Body of pancreas (tissue), 4 donors: ENCODE measurements around the gene NPHP1. TPM values are rescaled to one million over a fixed set of nuclear protein-coding genes. Genes with fewer than 3 reads are reported as not detected.
"Not testable (repeated sequence)": the region's sequence is repeated elsewhere in the genome, so short reads cannot be mapped to it uniquely, and the experiment has no call there.

Experiments
- ATAC-seq: fragments of 150-250 bp; one replicate; pipeline ENCODE4 v1.9.1; 2016
- DNase-seq, 4 donors: peaks; one replicate each; pipeline ENCODE4 v3.0.0-alpha.2; 2019
- H3K27ac ChIP-seq, 4 donors: fragments of 200-600 bp; sonication (generic); 1 replicate in 3 of 4; 2 replicates in 1 of 4; pipeline versions ENCODE4 v1.5.1 to v1.6.1; 2016 to 2019; ENCODE audit warnings: mild to moderate bottlenecking in 1 of 4, mixed read lengths in 1 of 4, moderate library complexity in 1 of 4
- H3K27me3 ChIP-seq, 2 donors: fragments of 200-600 bp; sonication (generic); one replicate each; pipeline ENCODE4 v1.6.0; 2016; ENCODE audit warnings: mild to moderate bottlenecking in 1 of 2
- H3K36me3 ChIP-seq, 2 donors: fragments of 200-600 bp; sonication (generic); replicated peaks in 1 of 2; 2 replicates each; pipeline ENCODE4 v1.5.1; 2016; ENCODE audit warnings: low read depth in 2 of 2; ENCODE audit not compliant: insufficient read depth in 1 of 2
- H3K4me1 ChIP-seq: fragments of 200-600 bp; sonication (generic); one replicate; pipeline ENCODE4 v1.6.0; 2016
- H3K4me3 ChIP-seq, 2 donors: fragments of 200-600 bp; sonication (generic); 1 replicate in 1 of 2; 2 replicates in 1 of 2; pipeline ENCODE4 v1.5.1; 2016 to 2019
- H3K9me3 ChIP-seq, 3 donors: fragments of 200-600 bp; sonication (generic); 1 replicate in 2 of 3; 2 replicates in 1 of 3; pipeline ENCODE4 v1.5.1; 2016
- CTCF ChIP-seq, 7 experiments: fragments of 450-650 bp in 4 of 7; fragments of 200-600 bp in 3 of 7; sonication (generic) in 3 of 7; IDR thresholded peaks; one replicate each; pipeline ENCODE4 v1.5.1; 2016 to 2019; ENCODE audit warnings: antibody characterized with exemption in 7 of 7
- POLR2A ChIP-seq, 3 donors: fragments of 450-650 bp; IDR thresholded peaks; one replicate each; pipeline ENCODE4 v1.6.1; 2016; ENCODE audit warnings: antibody characterized with exemption in 3 of 3, mild to moderate bottlenecking in 2 of 3
- WGBS, 2 donors: methylation state at CpG; one replicate each; pipeline ENCODE4 v1.1.5; 2017; 5-methylcytosine and 5-hydroxymethylcytosine counted together
- intact Hi-C: fragments of 100-400 bp; cut with DNase I; formaldehyde crosslinking; loops from one replicate; pipeline ENCODE4 v1.15.1; 2023
- total RNA-seq, 2 donors: library from RNA; depleted of rRNA; stranded (reverse); fragments of >200 nt; gene quantifications; one replicate each; pipeline ENCODE4 v1.1.0, GENCODE V29; 2016

NPHP1 gene
- total RNA-seq, 2 donors from 2014 or later = 1.3 to 3.6 TPM

DNA sequence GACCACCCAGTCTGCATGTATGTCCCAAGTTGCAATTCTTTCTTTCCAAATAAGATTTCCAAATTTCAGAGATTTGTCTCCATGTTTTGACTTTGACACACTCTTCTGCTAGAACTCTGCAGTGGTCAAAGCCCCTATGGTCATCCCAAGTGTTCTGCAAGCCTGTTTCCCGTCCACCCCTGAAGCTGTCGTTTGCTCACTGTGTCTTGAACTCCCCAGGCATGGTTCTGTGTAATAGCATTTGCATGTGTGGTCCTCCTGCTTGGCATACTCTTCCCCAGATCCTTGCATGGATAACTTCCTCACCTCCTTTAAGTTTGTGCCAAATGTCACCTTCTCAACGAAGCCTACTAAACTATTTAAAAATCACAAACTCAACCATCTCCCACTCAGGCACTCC, 11.4 kb upstream of the NPHP1 start:
- Histone ChIP-seq H3K4me3 (no peak overlapping the region), H3K36me3 (no peaks in the 10 kb centered on the region), H3K27ac (no peak overlapping the region), H3K9me3 (no peaks in the 10 kb centered on the region), H3K4me1 (peaks cover 1% of the 10 kb centered on the region), H3K27me3 (no peaks in the 10 kb centered on the region)
- DNase-seq (no peak), ATAC-seq (no peak)
- WGBS, 2 donors = 45 to 46% methylated on average over 3 of the region's 3 CpGs
- TF ChIP-seq CTCF (IDR thresholded peaks at IDR 0.05) (no peak), POLR2A (IDR thresholded peaks at IDR 0.05) (no peak)
- intact Hi-C loops = no loop called here

- ATAC-seq (no peak), DNase-seq (no peak)
- Histone ChIP-seq H3K4me1 (peaks cover 6% of the 10 kb centered on the region), H3K9me3 (no peaks in the 10 kb centered on the region), H3K27me3 (no peaks in the 10 kb centered on the region), H3K4me3 (no peak overlapping the region), H3K36me3 (no peaks in the 10 kb centered on the region), H3K27ac (no peak overlapping the region)
- intact Hi-C loops = no loop called here
- TF ChIP-seq POLR2A (IDR thresholded peaks at IDR 0.05) = no peak
- TF ChIP-seq CTCF (IDR thresholded peaks at IDR 0.05) = no peak
- WGBS, 2 donors = 67 to 71% methylated on average over 4 of the region's 4 CpGs
Observed at GRCh38 chr2:110215566-110216158, 10.8 kb upstream of the NPHP1 start.

- no peak for ATAC-seq
- no peak for DNase-seq
- TF ChIP-seq CTCF (IDR thresholded peaks at IDR 0.05) (no peak), POLR2A (IDR thresholded peaks at IDR 0.05) (no peak)
- 10 to 15% methylated on average over 2 of the region's 2 CpGs for WGBS, 2 donors
- H3K4me1 ChIP-seq = peaks cover 10% of the 10 kb centered on the region
- H3K36me3 ChIP-seq = no peaks in the 10 kb centered on the region
- no peaks in the 10 kb centered on the region for H3K9me3 ChIP-seq
- H3K27me3 ChIP-seq = no peaks in the 10 kb centered on the region
- no peak overlapping the region for H3K27ac ChIP-seq
- intact Hi-C loops = no loop called here
- no peak overlapping the region for H3K4me3 ChIP-seq
Observed at GRCh38 chr2:110215091-110215490, 10.3 kb upstream of the NPHP1 start.

- H3K27me3 ChIP-seq, H3K4me1 ChIP-seq, ATAC-seq, H3K9me3 ChIP-seq, intact Hi-C loops, H3K36me3 ChIP-seq, H3K4me3 ChIP-seq, DNase-seq, H3K27ac ChIP-seq: not testable (repeated sequence)
- WGBS, 2 donors = 58 to 70% methylated on average over 3 of the region's 3 CpGs
Observed at GRCh38 chr2:110213522-110213921, 8.7 kb upstream of the NPHP1 start.

GRCh38 chr2:110211938-110212858, 7.4 kb upstream of the NPHP1 start, which contains the start of gene MTLN:
MTLN (minus strand) TSS chr2:110212547; CDS start chr2:110212525, 22 bp downstream.
- 3 to 19% methylated on average over 49 to 54 of the region's 54 CpGs for WGBS, 2 donors
- H3K9me3 ChIP-seq = no peaks in the 10 kb centered on the region
- H3K4me1 ChIP-seq = peaks cover 10% of the 10 kb centered on the region
- no peaks in the 10 kb centered on the region for H3K36me3 ChIP-seq
- H3K27ac ChIP-seq = peak within 1 kb of the TSS; percentile 47 to 70 (median 68)
- peak in 2 of 7 experiments; percentile 16 to 18 for TF ChIP-seq CTCF (IDR thresholded peaks at IDR 0.05)
- TF ChIP-seq POLR2A (IDR thresholded peaks at IDR 0.05) = peak; percentile 22 to 81 (median 76)
- DNase-seq (peak; percentile 56 to 83 (median 62)), ATAC-seq (peak; percentile 95)
- no peaks in the 10 kb centered on the region for H3K27me3 ChIP-seq
- peak within 1 kb of the TSS; percentile 38 to 81 for H3K4me3 ChIP-seq
- intact Hi-C loops = no loop called here
